Progenitor cell of endocrine pancreas (in vitro differentiated cells): ENCODE results near the gene ZNF732. TPM values are rescaled to one million over a fixed set of nuclear protein-coding genes. Genes with fewer than 3 reads are reported as not detected.
"Not testable (repeated sequence)": the region's sequence is repeated elsewhere in the genome, so short reads cannot be mapped to it uniquely, and the experiment has no call there.

Experiments
- DNase-seq: peaks from one replicate; pipeline ENCODE4 v3.0.0; 2021; ENCODE audit warnings: low spot score; ENCODE audit not compliant: unreplicated experiment
- H3K27ac Mint-ChIP-seq: 2 replicates; pipeline ENCODE4 v1.8.0; 2021; ENCODE audit warnings: mild to moderate bottlenecking, moderate library complexity, mixed read lengths
- H3K27me3 Mint-ChIP-seq: 2 replicates; pipeline ENCODE4 v1.8.0; 2021; ENCODE audit warnings: mixed read lengths
- H3K36me3 Mint-ChIP-seq: 2 replicates; pipeline ENCODE4 v1.8.0; 2022; ENCODE audit warnings: mixed read lengths; ENCODE audit not compliant: insufficient read depth
- H3K4me1 Mint-ChIP-seq: 2 replicates; pipeline ENCODE4 v1.8.0; 2021; ENCODE audit warnings: low read depth, mixed read lengths
- H3K4me3 Mint-ChIP-seq: 2 replicates; pipeline ENCODE4 v1.8.0; 2021; ENCODE audit warnings: low read depth, mild to moderate bottlenecking, moderate library complexity, mixed read lengths
- H3K9me3 Mint-ChIP-seq: 2 replicates; pipeline ENCODE4 v1.8.0; 2021; ENCODE audit warnings: low read depth, mixed read lengths
- CTCF ChIP-seq: fragments of 200-600 bp; sonication (generic); IDR thresholded peaks from one replicate; pipeline ENCODE4 v1.5.0; 2021; ENCODE audit warnings: antibody characterized with exemption, mild to moderate bottlenecking; ENCODE audit not compliant: unreplicated experiment
- total RNA-seq: library from RNA; stranded (reverse); gene quantifications from 2 replicates; pipeline ENCODE4 v1.2.1, GENCODE V29; 2021

Gene ZNF732
- total RNA-seq, 1 donor from 2014 or later, result 2.2 TPM

- Mint-ChIP-seq H3K9me3 (peaks cover 21% of the 10 kb centered on the region), H3K27me3 (no peaks in the 10 kb centered on the region), H3K27ac (no peak overlapping the region), H3K36me3 (no peaks in the 10 kb centered on the region), H3K4me3 (no peak overlapping the region), H3K4me1 (no peaks in the 10 kb centered on the region)
- no peak for DNase-seq
- no peak for TF ChIP-seq CTCF
These were observed 4.5 kb upstream of the ZNF732 start for GRCh38 chr4:309807-310206.

- TF ChIP-seq CTCF, result no peak
- no peak overlapping the region for H3K4me3 Mint-ChIP-seq
- DNase-seq, result no peak
- peaks cover 9% of the 10 kb centered on the region for H3K36me3 Mint-ChIP-seq
- no peak overlapping the region for H3K27ac Mint-ChIP-seq
- no peaks in the 10 kb centered on the region for H3K27me3 Mint-ChIP-seq
- peaks cover 29% of the 10 kb centered on the region for H3K9me3 Mint-ChIP-seq
- no peaks in the 10 kb centered on the region for H3K4me1 Mint-ChIP-seq
These were observed 1.3 kb upstream of the ZNF732 start for GRCh38 chr4:306551-306961.

GRCh38 chr4:304516-304915, 758 bp downstream of the ZNF732 start:
- H3K27me3 Mint-ChIP-seq, DNase-seq, H3K27ac Mint-ChIP-seq, H3K4me1 Mint-ChIP-seq: not testable (repeated sequence)
- Mint-ChIP-seq H3K9me3 (peaks cover 27% of the 10 kb centered on the region), H3K36me3 (peaks cover 12% of the 10 kb centered on the region), H3K4me3 (peak overlapping the region; percentile 79)

- H3K4me3 Mint-ChIP-seq, result no peak overlapping the region
- no peaks in the 10 kb centered on the region for H3K27me3 Mint-ChIP-seq
- H3K9me3 Mint-ChIP-seq, result peaks cover 38% of the 10 kb centered on the region
- TF ChIP-seq CTCF, result no peak
- H3K4me1 Mint-ChIP-seq, result no peaks in the 10 kb centered on the region
- H3K27ac Mint-ChIP-seq, result no peak overlapping the region
- DNase-seq, result no peak
- H3K36me3 Mint-ChIP-seq, result peaks cover 12% of the 10 kb centered on the region
These were observed 2.9 kb downstream of the ZNF732 start for GRCh38 chr4:302381-302780.

GRCh38 chr4:294732-295131, 10.5 kb downstream of the ZNF732 start:
- no peak for TF ChIP-seq CTCF
- no peaks in the 10 kb centered on the region for H3K27me3 Mint-ChIP-seq
- no peaks in the 10 kb centered on the region for H3K4me1 Mint-ChIP-seq
- DNase-seq, result no peak
- H3K27ac Mint-ChIP-seq, result no peak overlapping the region
- H3K36me3 Mint-ChIP-seq, result peaks cover 6% of the 10 kb centered on the region
- no peak overlapping the region for H3K4me3 Mint-ChIP-seq
- H3K9me3 Mint-ChIP-seq, result peaks cover 23% of the 10 kb centered on the region

- no peak overlapping the region for H3K27ac Mint-ChIP-seq
- no peak for DNase-seq
- H3K9me3 Mint-ChIP-seq, result peaks cover 36% of the 10 kb centered on the region
- H3K27me3 Mint-ChIP-seq, result no peaks in the 10 kb centered on the region
- no peaks in the 10 kb centered on the region for H3K4me1 Mint-ChIP-seq
- no peak overlapping the region for H3K4me3 Mint-ChIP-seq
- no peak for TF ChIP-seq CTCF
- H3K36me3 Mint-ChIP-seq, result peaks cover 21% of the 10 kb centered on the region
These were observed 16.4 kb downstream of the ZNF732 start for GRCh38 chr4:288891-289290.
